BLaER1 (cell line): ENCODE measurements around the gene FAM43B.

Experiments used
- H3K27ac ChIP-seq: shearing (Covaris generic); formaldehyde crosslinking; 2 replicates; pipeline ENCODE4 v1.8.1; 2022
- H3K27me3 ChIP-seq: shearing (Covaris generic); formaldehyde crosslinking; 2 replicates; pipeline ENCODE4 v1.8.1; 2022
- H3K36me3 ChIP-seq: shearing (Covaris generic); formaldehyde crosslinking; 2 replicates; pipeline ENCODE4 v1.8.1; 2022
- H3K4me1 ChIP-seq: shearing (Covaris generic); formaldehyde crosslinking; 2 replicates; pipeline ENCODE4 v1.8.1; 2022
- H3K4me2 ChIP-seq: shearing (Covaris generic); formaldehyde crosslinking; 2 replicates; pipeline ENCODE4 v1.8.1; 2022
- H3K4me3 ChIP-seq: shearing (Covaris generic); formaldehyde crosslinking; 2 replicates; pipeline ENCODE4 v1.8.1; 2022
- H3K9ac ChIP-seq: shearing (Covaris generic); formaldehyde crosslinking; 2 replicates; pipeline ENCODE4 v1.8.1; 2022
- H3K9me3 ChIP-seq: shearing (Covaris generic); formaldehyde crosslinking; 2 replicates; pipeline ENCODE4 v1.8.1; 2022
- H4K20me1 ChIP-seq: shearing (Covaris generic); formaldehyde crosslinking; 2 replicates; pipeline ENCODE4 v1.8.1; 2022
- Cebpa-rat ChIP-seq: shearing (Covaris generic); IDR thresholded peaks from 2 replicates; pipeline ENCODE4 v1.8.1; 2022

The FAM43B gene

GRCh38 chr1:20540281-20540680 is 12.1 kb upstream of the FAM43B start:
- H3K36me3 ChIP-seq = no peaks in the 10 kb centered on the region
- no peak overlapping the region for H3K4me3 ChIP-seq
- no peak overlapping the region for H3K4me2 ChIP-seq
- H3K9ac ChIP-seq = no peak overlapping the region
- no peaks in the 10 kb centered on the region for H3K27me3 ChIP-seq
- TF ChIP-seq Cebpa-rat = no peak
- no peaks in the 10 kb centered on the region for H3K9me3 ChIP-seq
- no peaks in the 10 kb centered on the region for H3K4me1 ChIP-seq
- no peak overlapping the region for H3K27ac ChIP-seq
- H4K20me1 ChIP-seq = no peaks in the 10 kb centered on the region

- Histone ChIP-seq H3K4me2 (no peak overlapping the region), H3K9me3 (no peaks in the 10 kb centered on the region), H3K27me3 (peaks cover 1% of the 10 kb centered on the region; the same call in 1 of the 2 replicates), H3K36me3 (no peaks in the 10 kb centered on the region), H4K20me1 (peaks cover 16% of the 10 kb centered on the region), H3K27ac (no peak overlapping the region), H3K9ac (no peak overlapping the region), H3K4me3 (no peak overlapping the region), H3K4me1 (peaks cover 24% of the 10 kb centered on the region)
- no peak for TF ChIP-seq Cebpa-rat
Observed at GRCh38 chr1:20546637-20547036, 5.7 kb upstream of the FAM43B start.

- no peak for TF ChIP-seq Cebpa-rat
- H3K27ac ChIP-seq = no peak overlapping the region
- peaks cover 37% of the 10 kb centered on the region for H3K4me1 ChIP-seq
- peaks cover 45% of the 10 kb centered on the region for H3K27me3 ChIP-seq
- H3K9ac ChIP-seq = no peak overlapping the region
- H3K9me3 ChIP-seq = no peaks in the 10 kb centered on the region
- peaks cover 38% of the 10 kb centered on the region for H4K20me1 ChIP-seq
- no peaks in the 10 kb centered on the region for H3K36me3 ChIP-seq
- H3K4me2 ChIP-seq = peak overlapping the region; percentile 86
- H3K4me3 ChIP-seq = no peak overlapping the region
Observed at GRCh38 chr1:20551161-20551560, 1.2 kb upstream of the FAM43B start.

GRCh38 chr1:20552728-20553445 is 514 bp downstream of the FAM43B start:
- H3K27ac ChIP-seq = no peak overlapping the region
- H3K4me2 ChIP-seq = peak overlapping the region; percentile 86
- H3K4me1 ChIP-seq = peaks cover 42% of the 10 kb centered on the region
- H3K4me3 ChIP-seq = peak overlapping the region; percentile 53
- no peaks in the 10 kb centered on the region for H3K36me3 ChIP-seq
- H3K9ac ChIP-seq = no peak overlapping the region
- H3K9me3 ChIP-seq = no peaks in the 10 kb centered on the region
- H3K27me3 ChIP-seq = peaks cover 48% of the 10 kb centered on the region
- TF ChIP-seq Cebpa-rat = no peak
- peaks cover 38% of the 10 kb centered on the region for H4K20me1 ChIP-seq

- Histone ChIP-seq H3K27ac (no peak overlapping the region), H3K4me2 (no peak overlapping the region), H3K4me3 (no peak overlapping the region), H3K9me3 (no peaks in the 10 kb centered on the region), H3K9ac (no peak overlapping the region), H3K36me3 (no peaks in the 10 kb centered on the region), H4K20me1 (peaks cover 36% of the 10 kb centered on the region), H3K27me3 (peaks cover 48% of the 10 kb centered on the region), H3K4me1 (peaks cover 39% of the 10 kb centered on the region)
- no peak for TF ChIP-seq Cebpa-rat
Observed at GRCh38 chr1:20555025-20555757, 2.8 kb downstream of the FAM43B start.

- no peak overlapping the region for H3K27ac ChIP-seq
- no peaks in the 10 kb centered on the region for H3K9me3 ChIP-seq
- H4K20me1 ChIP-seq = peaks cover 31% of the 10 kb centered on the region
- H3K4me1 ChIP-seq = peaks cover 33% of the 10 kb centered on the region
- H3K4me3 ChIP-seq = no peak overlapping the region
- H3K27me3 ChIP-seq = peaks cover 48% of the 10 kb centered on the region
- H3K9ac ChIP-seq = no peak overlapping the region
- no peak for TF ChIP-seq Cebpa-rat
- H3K36me3 ChIP-seq = no peaks in the 10 kb centered on the region
- no peak overlapping the region for H3K4me2 ChIP-seq
Observed at GRCh38 chr1:20555758-20556120, 3.4 kb downstream of the FAM43B start.

- no peak overlapping the region for H3K27ac ChIP-seq
- peaks cover 31% of the 10 kb centered on the region for H3K27me3 ChIP-seq
- H4K20me1 ChIP-seq = peaks cover 6% of the 10 kb centered on the region; the same call in 1 of the 2 replicates
- H3K4me2 ChIP-seq = no peak overlapping the region
- H3K36me3 ChIP-seq = no peaks in the 10 kb centered on the region
- H3K9me3 ChIP-seq = no peaks in the 10 kb centered on the region
- no peak overlapping the region for H3K9ac ChIP-seq
- TF ChIP-seq Cebpa-rat = no peak
- 0 out of 2 replicates have a peak, but pooled peaks cover 15% of the 10 kb centered on the region for H3K4me1 ChIP-seq
- H3K4me3 ChIP-seq = no peak overlapping the region
Observed at GRCh38 chr1:20558191-20558590, 5.8 kb downstream of the FAM43B start.

- Histone ChIP-seq H3K9ac (no peak overlapping the region), H3K9me3 (no peaks in the 10 kb centered on the region), H3K36me3 (no peaks in the 10 kb centered on the region), H3K27ac (no peak overlapping the region), H3K4me1 (peaks cover 27% of the 10 kb centered on the region), H3K27me3 (0 out of 2 replicates have a peak, but pooled peaks cover 3% of the 10 kb centered on the region), H4K20me1 (no peaks in the 10 kb centered on the region), H3K4me2 (no peak overlapping the region), H3K4me3 (no peak overlapping the region)
- no peak for TF ChIP-seq Cebpa-rat
Observed at GRCh38 chr1:20560966-20561365, 8.6 kb downstream of the FAM43B start.

- Histone ChIP-seq H3K4me2 (peak overlapping the region; percentile 32), H3K4me3 (no peak overlapping the region), H4K20me1 (no peaks in the 10 kb centered on the region), H3K36me3 (no peaks in the 10 kb centered on the region), H3K4me1 (peaks cover 16% of the 10 kb centered on the region), H3K27me3 (no peaks in the 10 kb centered on the region), H3K9ac (no peak overlapping the region), H3K27ac (no peak overlapping the region), H3K9me3 (no peaks in the 10 kb centered on the region)
- TF ChIP-seq Cebpa-rat = no peak
Observed at GRCh38 chr1:20565234-20565633, 12.9 kb downstream of the FAM43B start.

- H4K20me1 ChIP-seq = no peaks in the 10 kb centered on the region
- H3K27ac ChIP-seq = no peak overlapping the region
- no peak overlapping the region for H3K4me3 ChIP-seq
- H3K9me3 ChIP-seq = peaks cover 15% of the 10 kb centered on the region
- H3K4me2 ChIP-seq = no peak overlapping the region
- no peak for TF ChIP-seq Cebpa-rat
- peaks cover 25% of the 10 kb centered on the region for H3K4me1 ChIP-seq
- no peaks in the 10 kb centered on the region for H3K36me3 ChIP-seq
- no peak overlapping the region for H3K9ac ChIP-seq
- H3K27me3 ChIP-seq = no peaks in the 10 kb centered on the region
Observed at GRCh38 chr1:20569523-20570098, 17.2 kb downstream of the FAM43B start.
